GM18511 (cell line): ENCODE results near the gene OSCAR.

Source experiments
- ATAC-seq: cut with Tn5 transposase; IDR thresholded peaks from one replicate; pipeline ENCODE4 v1.9.1; 2021; ENCODE audit warnings: mild to moderate bottlenecking, moderate library complexity; ENCODE audit not compliant: unreplicated experiment

Gene OSCAR

GRCh38 chr19:54095136-54095858 lies 5.3 kb downstream of the OSCAR start:
- no peak for ATAC-seq

GRCh38 chr19:54094426-54095000 lies 6.1 kb downstream of the OSCAR start:
- no peak for ATAC-seq

GRCh38 chr19:54084410-54084809 lies 16.2 kb downstream of the OSCAR start:
- ATAC-seq, result no peak

- no peak for ATAC-seq
Measured at GRCh38 chr19:54081032-54081431, 19.6 kb downstream of the OSCAR start, which contains the start of gene TARM1. TARM1 (minus strand) TSS chr19:54081365; CDS start chr19:54081340, 25 bp downstream.

- no peak for ATAC-seq
Measured at GRCh38 chr19:54077334-54077733, 23.3 kb downstream of the OSCAR start.

- ATAC-seq, result no peak
Measured at GRCh38 chr19:54074851-54075250, 25.8 kb downstream of the OSCAR start.

- ATAC-seq, result no peak
Measured at GRCh38 chr19:54073829-54074228, 26.8 kb downstream of the OSCAR start.

GRCh38 chr19:54069470-54069869 lies 31.1 kb downstream of the OSCAR start:
- no peak for ATAC-seq

- no peak for ATAC-seq
Measured at GRCh38 chr19:54063350-54064116, 37.1 kb downstream of the OSCAR start, which contains the start of gene VSTM1. VSTM1 (minus strand) TSS chr19:54063897; CDS start chr19:54063777, 120 bp downstream.

GRCh38 chr19:54062643-54063042 lies 38.0 kb downstream of the OSCAR start:
- no peak for ATAC-seq

- no peak for ATAC-seq
Measured at GRCh38 chr19:54047616-54048015, 53.0 kb downstream of the OSCAR start.

GRCh38 chr19:54045771-54046170 lies 54.8 kb downstream of the OSCAR start:
- no peak for ATAC-seq
